Right lobe of liver (tissue), 4 donors: ENCODE data around the gene DSCAML1.

Source experiments
- POLR2A ChIP-seq: fragments of 450-650 bp; IDR thresholded peaks from one replicate; pipeline ENCODE4 v1.6.1; 2017; ENCODE audit warnings: antibody characterized with exemption, mild to moderate bottlenecking
- TF ChIP-seq, protein P1 (sequence below), 4 donors: fragments of 200-600 bp in 3 of 4; fragments of 450-650 bp in 1 of 4; IDR thresholded peaks; one replicate each; pipeline versions ENCODE4 v1.5.1 to v1.8.0; 2016 to 2022; ENCODE audit warnings: antibody characterized with exemption in 4 of 4, mild to moderate bottlenecking in 2 of 4
- donor health status: DM: no; HTN: no; CAD: no.
- donor health status: DM: no; HTN: no; CAD: no.
- donor health status: DM: no; HTN: yes; CAD: no.

GRCh38 chr11:117713538-117713991 is 83.5 kb downstream of the DSCAML1 start:
- TF ChIP-seq, protein P1, sequence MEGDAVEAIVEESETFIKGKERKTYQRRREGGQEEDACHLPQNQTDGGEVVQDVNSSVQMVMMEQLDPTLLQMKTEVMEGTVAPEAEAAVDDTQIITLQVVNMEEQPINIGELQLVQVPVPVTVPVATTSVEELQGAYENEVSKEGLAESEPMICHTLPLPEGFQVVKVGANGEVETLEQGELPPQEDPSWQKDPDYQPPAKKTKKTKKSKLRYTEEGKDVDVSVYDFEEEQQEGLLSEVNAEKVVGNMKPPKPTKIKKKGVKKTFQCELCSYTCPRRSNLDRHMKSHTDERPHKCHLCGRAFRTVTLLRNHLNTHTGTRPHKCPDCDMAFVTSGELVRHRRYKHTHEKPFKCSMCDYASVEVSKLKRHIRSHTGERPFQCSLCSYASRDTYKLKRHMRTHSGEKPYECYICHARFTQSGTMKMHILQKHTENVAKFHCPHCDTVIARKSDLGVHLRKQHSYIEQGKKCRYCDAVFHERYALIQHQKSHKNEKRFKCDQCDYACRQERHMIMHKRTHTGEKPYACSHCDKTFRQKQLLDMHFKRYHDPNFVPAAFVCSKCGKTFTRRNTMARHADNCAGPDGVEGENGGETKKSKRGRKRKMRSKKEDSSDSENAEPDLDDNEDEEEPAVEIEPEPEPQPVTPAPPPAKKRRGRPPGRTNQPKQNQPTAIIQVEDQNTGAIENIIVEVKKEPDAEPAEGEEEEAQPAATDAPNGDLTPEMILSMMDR (IDR thresholded peaks at IDR 0.05), result no peak
- no peak for TF ChIP-seq POLR2A
